ELF-1 (cell line): ENCODE results near the gene TRIM29.
"Not testable (repeated sequence)": the region's sequence is repeated elsewhere in the genome, so short reads cannot be mapped to it uniquely, and the experiment has no call there.

Experiments
- DNase-seq: peaks from one replicate; pipeline ENCODE4 v3.0.0-alpha.2; 2016; ENCODE audit warnings: low read depth, low spot score

TRIM29 gene

DNA sequence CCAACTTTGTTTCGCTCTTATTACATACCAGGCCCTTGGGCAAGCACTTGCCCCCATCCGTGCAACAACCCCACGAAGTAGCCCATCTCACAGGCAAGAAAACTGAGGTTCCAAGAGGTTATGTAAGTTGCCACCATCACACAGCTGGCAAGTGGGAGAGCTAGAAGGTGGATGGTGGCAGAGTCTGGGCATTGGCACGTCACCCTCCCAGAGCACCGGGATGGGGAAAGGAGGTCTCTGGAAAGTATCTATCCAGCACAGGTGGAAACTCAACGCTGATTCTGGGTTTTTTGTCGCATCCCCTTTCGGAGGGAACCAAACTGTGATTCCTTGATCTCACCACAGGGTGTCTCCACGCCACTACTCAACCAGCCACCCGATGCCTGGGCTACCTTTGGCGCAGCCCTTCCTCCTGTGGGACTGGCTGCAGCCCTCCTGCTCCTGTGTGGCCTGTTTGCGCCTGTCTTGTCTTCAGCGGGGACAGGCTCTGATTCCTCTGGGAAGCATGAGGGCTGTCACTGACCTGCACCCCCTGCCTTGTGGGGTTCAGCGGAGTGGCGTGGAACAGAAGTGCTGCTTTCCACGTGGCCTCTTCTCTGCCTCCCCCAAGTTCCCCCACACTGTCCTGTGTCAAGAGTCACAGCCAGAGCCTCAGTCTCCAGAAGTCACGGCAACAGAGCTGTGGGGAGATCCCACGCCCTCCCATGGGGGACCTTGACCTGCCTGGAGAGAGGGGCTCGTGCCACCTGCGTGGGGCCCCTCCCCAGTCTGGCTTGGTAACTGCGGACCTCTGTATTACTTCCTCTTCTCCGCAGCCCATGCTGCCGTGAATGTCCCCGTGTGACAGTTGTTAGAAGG lies 34.4 kb upstream of the TRIM29 start:
- DNase-seq = peak; percentile 85

DNA sequence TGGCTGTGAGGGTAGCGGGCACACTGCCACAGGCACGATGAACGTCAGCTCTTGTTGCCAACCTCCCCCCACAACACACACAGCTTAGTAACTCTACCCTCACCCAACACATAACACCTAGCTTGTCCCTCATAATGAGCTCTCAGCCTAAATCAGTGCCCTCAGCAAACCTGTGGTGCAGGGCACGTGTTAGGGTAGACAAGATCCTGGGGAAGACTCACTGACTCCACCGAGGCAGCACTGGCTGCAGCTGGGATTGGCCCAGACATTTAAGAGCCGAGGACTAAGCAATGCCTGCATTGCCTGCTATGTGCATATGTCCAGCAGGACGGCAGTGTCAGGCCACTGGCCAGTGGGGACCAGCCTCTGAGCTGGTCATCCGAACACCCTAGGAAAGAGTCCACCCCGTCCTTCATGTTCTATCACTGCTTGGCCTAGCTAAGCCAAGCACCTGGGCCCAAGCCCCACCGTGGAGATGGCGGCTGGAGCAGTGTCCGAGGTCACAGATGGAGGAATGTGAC lies 32.9 kb upstream of the TRIM29 start:
- DNase-seq = no peak

DNA sequence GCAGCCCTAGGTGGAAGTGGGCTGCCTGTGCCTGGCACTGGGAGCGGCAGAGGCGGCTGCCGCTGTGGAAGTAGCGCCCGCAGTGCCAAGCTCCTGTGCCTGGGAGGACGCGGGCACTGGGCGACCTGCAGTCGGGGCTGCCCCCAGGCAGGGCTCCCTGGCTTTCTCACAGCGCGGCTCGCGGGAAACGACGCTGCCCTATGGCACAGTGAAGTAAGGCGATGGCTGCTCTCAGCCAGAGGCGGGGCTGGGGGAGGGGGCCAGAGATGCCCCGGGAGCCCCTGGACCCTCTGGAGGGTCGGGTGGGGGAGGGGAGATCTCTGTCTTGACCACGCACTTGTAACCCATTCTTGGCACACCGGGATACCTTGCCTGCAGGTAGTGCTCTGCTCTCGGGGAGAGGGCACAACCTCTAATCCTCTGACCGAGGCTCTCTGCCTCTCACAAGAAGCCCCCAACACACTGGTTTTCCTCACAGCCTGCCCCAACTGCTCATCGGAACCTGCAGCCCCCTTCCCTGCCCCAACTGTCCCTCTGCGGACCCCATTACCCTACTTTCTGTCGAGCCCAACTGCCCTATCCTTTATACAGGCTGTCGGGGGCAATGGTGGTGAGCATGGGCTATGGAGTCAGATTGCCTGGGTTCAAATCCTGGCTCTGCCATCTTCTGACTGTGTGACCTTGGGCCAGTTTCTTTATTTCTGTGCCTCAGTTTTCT lies 32.2 kb upstream of the TRIM29 start:
- DNase-seq = no peak

DNA sequence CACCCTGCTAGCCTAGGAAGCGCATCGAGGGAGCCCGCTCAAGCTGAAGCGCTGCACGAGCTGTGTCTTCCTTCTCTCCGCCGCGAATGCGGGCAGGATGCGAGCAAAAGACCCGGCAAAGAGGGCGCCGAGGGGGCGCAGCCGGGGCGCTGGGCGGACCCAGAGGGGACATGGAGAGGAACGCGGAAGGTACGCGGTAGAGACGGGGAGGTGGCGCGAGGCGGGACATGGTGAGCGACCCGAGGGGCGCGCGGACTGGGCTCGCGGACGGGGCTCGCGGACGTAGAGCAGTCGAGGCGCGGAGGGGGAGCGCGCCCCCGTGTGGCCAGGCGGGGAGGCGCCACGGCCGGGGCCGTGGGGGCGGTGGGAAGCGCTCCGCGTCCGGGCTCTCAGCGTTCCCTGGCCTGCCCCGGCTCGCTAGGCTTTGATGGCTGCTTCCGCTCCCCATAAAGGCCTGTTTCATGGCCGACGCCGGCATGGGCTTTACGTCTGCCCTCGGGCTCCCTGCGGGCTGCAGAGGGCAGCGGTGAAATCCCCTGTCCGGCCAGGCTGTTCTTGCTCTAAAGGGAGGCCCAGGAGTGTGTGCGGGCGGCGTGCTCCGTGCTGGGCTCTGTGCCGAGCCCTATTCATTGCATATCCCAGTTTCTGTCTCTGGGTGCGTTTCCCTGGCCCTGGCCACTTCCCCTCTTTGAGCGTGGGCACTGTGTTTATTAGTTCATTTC lies 31.2 kb upstream of the TRIM29 start:
- peak; percentile 92 for DNase-seq

DNA sequence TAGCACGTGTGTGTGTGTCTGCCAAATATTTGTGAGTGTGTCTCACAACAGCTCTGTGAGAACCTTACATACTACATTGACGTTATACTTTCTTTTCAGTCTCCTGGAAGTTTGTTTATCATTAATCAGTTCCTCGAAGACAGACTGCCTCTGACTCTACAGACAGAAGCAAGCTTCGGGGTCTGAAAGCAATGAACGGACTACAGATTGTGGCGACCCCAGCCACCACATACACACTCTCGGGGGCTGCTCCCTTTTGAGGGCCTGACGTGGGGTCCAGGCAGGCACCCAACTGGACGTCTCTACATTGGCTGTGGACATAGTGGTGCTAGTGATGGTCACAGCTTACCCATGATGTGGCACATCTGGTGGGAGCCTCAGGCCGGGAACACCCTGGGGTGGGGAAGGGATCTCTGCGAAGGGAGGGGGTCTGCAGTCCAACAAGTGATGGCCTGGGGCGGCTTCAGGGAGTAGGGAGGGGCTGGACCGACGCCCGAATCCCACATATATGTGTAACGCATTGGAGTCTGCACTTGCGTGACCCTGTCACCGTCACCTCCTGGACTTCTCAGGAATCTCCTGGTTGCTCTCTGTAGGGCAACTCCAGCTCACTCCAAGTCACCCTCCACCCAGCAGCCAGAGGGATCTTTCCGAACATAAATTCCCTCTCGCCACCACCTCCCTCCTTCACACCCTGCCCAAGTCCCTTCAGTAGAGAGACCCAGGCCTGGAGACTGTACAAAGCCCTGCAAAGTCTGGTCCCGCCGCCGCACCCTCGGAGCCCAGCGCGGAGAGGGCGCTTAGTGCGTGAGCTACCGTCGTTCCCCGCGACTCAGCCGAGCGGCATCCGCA lies 30.4 kb upstream of the TRIM29 start:
- no peak for DNase-seq

DNA sequence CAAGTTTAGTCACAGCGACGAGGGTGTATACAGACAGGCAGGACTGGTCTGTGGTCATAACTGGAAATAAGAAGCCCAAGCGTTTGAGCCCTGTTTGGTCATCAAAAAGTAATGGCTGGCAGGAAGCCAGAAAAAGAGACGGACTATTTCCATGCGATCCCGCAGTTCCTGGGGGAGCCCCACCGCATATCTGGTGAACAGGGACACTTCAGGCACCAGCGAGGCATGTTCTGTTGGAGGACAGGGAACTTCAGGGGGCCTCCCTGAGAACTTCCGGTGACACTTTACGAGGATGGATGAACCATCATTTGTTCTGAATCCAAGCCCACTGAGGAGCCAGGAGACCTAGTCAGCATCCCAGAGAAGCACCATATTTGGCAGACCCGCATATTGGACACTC lies 29.7 kb upstream of the TRIM29 start:
- DNase-seq = no peak

DNA sequence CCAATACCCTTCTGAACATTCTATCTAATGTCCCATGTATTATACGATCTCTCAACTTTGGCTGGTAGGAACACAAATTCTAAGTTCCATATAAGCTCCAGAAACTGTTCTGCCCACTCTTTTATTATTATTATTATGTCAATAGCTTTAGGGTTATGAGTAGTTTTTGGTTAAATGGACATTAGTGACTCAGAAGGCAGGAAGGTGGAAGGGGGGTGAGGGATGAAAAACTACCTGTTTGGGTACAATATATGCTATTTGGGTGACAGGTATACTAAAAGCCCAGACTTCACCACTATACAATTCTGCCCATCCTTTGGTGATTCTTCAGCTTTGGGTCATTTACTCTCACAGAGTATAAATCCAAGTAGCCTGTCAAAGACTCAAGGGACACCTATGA lies 22.5 kb upstream of the TRIM29 start:
- no peak for DNase-seq

DNA sequence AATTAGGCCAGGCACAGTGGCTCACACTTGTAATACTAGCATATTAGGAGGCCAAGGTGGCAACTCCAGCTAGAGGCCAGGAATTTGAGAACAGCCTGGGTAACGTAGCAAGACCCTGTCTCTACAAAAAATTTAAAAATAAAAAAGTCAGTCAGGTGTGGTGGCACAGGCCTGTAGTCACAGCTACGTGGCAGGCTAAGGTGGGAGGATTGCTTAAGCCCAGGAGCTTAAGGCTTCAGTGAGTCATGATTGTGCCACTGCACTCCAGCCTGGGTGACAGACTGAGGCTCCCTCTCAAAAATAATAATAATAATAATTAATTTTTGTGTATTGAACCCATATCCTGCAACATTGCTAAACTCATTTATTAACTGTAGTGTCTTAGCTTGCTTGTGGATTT lies 15.3 kb upstream of the TRIM29 start:
- no peak for DNase-seq

DNA sequence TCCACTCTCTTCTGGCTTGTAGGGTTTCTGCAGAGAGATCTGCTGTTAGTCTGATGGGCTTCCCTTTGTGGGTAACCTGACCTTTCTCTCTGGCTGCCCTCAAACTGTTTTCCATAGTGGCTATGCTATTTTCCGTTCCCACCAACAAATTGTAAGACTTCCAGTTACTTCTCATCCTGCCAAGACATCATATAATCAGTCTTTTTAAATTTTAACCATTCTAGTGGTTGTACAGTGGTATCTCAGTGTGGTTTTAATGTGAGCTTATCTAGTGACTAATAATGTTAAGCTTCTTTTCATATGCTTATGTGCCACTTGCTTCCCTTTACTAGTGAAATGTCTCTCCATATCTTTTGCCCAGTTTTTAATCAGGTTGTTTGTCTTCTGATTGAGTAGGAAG lies 13.6 kb upstream of the TRIM29 start:
- DNase-seq = no peak

DNA sequence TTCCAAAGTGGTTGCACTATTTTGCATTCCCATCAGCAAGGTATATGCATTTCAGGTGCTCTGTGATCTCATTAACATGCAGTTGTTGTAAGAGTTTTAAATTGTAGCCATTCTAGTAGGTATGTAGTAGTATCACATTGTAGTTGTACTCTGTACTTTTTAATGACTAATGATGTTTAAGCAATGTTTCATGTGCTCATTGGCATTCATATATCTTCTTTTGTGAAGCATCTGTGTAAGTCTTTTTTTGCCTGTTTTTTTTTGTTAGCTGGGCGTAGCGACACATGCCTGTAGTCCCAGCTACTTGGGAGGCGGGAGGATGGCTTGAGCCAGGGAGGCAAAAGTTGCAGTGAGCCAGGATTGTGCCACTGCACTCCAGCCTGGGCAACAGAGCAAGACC lies 11.3 kb upstream of the TRIM29 start:
- DNase-seq = no peak

DNA sequence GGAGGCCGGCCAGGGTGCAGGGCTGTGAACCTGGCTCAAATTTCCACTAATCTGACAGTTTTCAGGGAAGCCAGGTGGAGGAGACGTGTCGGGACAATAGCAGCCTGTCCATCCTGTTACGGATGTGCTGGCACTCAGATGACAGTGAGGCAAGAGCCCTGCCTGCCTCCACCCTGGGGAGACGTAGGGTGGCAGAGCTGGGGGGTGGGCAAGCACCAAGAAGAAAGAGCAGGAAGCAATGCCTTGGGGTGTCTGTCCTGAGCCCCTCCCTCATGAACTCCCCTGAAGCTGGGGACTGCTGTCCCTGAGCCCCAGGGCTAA lies 10.0 kb upstream of the TRIM29 start:
- DNase-seq = no peak

DNA sequence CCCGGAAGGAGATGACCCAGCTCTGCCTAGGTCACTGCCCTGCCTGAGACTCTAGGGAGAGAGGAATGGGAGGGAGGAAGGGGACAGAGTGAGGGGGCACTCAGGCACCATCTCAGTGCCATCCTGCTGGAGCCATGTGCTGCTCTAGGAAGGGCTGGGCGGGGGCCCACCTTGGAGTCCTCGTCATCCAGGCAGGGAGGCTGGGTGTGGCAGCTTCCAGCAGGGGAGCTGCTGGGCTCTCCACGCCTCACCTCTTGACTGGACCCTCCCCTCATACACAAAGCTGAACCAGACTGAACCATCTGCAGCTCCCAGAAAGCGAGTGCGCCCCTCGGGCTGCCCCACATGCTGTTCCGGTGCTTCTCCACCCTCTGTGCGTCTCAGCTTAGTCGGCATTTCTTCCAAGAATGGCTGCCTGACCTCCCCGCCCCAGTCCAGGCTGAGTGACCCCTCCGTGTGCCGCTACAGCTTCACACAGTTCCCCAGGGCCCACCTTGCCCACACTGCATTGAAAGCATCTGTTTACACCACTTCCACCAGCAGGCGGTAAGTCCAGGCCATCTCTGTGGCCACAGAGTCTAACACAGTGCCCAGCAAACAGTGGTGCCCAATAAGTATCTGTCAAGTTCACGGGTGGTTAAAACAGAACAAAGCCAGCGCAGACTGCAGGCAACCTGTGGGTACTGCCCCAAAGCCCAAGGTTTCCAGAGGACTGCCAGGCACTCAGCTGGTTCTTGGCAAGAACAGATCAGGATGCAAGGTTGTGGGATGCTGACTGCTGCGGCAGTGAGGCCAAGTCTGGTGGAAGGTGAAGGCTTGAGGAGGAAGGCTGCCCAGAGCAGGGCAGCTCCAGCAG lies 9.4 kb upstream of the TRIM29 start:
- no peak for DNase-seq

DNA sequence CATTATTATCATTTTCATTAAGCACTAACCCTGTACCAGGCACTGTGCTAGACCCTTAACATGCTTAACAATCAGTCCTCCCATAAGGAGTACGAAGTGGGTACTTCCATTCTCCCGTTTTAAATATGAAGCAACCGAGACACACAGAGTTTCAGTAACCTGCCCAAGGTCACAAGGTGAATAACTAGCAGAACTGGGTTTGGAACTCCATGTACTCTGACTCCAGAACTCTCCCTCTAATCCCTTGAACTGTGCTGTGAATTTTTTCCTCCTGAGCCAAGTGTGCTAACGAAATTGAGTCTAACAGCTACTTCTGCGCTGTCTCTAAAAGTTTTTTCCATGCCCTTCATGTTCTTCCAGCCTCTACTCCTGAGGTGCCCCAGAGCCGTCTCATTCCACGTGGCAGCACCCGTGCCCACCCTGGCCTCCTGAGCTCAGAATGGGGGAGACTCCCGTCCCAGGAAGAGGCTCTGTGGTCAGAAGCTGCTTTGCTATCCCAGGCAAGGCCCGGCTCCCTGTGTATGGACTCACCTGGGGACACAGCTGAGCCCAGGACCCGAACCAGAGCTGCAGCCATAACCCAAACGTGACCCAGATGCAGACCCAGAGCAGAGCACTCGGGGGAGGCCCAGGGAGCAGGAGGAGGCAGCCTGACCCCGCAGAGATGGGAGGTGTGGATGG lies 8.6 kb upstream of the TRIM29 start:
- DNase-seq = no peak

DNA sequence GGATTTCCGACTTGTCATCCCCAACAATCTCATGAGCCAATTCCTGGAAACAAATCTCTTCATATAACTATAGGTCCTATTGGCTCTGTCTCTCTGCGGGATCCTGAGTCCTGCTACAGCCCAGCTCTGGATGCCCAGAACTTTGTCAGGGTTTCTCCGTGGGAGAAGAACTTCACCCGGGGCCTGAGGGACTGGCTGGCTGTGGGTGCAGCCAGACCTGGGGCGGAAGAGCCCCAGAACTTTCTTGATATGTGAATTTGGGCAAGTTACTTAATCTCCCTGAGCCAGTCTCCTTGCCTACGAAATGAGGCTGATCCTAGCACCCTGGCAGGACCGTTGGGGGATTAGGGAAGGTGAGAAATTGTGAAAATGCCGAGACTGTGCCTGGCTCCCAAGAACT lies 6.6 kb upstream of the TRIM29 start:
- DNase-seq = no peak

DNA sequence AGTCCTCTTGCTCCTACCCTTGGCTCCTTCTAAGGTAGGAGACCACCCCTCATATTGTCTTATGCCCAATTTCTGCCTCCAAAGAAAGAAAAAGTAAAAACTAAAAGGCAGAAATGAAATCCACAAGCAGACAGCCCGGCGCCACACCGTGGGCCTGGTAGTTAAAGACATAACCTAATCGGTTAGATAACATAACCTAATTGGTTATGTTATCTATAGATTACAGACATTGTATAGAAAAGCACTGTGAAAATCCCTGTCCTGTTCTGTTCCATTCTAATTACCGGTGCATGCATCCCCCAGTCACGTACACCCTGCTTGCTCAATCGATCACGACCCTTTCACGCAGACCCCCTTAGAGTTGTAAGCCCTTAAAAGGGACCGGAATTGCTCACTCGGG lies 5.6 kb upstream of the TRIM29 start:
- not testable (repeated sequence) for DNase-seq

DNA sequence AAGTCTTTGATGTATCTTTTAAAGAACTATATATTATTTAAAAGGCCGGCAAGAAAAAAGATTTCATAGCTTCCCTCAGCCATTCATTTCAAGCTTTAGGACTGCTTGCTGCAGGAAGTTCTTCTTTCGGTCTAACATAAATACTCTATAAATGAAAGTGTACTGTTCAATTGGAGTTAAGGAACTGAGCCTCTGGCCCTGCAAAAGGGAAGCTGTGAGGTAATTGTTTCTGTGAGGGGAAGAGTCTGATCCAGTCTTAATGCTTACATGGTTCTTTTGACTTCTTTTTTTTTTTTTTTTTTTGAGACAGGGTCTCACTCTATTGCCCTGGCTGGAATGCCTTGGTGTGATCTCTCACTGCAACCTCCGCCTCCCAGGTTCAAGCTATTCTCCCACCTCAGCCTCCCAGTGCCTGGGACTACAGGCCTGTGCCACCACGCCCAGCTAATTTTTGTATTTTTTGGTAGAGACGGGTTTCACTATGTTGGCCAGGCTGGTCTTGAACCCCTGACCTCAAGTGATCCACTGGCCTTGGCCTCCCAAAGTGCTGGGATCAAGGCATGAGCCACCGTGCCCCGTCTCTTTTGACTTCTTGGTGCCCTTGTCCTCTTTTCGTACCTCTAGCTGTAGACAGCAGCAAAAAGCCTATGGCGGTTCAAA lies 4.7 kb upstream of the TRIM29 start:
- no peak for DNase-seq

DNA sequence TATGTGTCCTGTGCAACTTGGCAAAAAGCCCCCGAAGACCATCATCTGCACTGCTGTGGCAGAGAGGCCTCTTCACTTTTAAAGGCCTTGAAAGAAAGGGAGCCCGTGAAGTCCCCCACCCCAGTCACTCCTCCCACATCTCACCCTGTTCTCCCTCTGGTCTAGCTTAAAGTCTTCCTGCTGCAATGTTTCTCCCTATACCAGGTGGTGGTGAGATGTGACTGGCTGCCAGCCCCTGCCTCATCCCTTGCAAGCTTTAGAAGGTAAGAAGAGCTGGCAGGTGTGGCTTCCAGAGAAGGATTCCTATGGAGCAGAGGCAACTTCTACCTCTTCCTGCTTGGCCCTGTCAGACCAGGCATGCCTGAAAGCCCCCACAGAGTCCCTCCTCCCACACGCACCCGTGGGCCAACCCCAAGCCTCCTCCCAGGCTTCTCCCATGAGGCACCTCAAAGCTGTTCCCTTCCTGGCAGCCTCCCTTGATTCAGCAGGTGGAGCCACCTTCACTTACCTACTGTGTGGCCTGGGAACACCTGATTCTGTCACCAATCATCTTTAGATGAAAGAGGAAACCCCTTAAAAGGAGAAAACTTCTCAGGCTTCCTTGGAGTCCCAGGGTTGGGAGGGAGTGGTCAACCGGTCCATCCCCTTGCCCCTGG lies 4.0 kb upstream of the TRIM29 start:
- DNase-seq = peak; percentile 31

DNA sequence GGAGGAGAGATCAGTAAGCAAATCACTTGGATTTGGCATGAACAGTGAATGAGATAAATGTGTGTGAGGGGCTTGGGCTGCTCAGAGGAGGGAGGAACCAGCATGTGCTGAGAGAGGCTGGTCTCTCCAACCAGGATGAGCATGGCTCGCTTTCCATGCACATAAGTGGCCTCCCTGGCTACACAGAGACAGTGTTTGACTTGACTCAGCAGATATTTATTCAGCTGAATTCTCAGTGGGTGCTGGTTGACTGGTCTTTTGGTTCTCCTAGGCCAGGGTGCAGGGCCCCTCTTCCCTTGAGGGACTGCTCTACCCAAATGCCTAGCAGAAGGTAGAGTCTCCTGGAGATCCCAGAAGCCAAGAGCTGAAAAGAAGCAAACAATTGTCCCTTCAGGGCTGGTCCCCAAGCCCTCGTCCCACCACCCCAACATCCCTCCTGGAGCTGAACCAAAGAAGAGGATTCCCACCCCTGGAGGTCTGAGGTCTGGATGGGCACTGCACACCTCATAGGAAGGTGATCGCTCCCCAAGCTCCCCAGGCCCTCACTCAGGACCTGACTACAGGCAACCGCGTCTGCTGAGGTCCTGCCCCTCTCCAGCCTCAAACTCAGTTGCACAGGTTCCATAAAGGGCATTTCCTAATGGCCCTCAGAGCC lies 3.3 kb upstream of the TRIM29 start:
- DNase-seq = no peak
